ENCODE results near the gene MBP. TPM values are rescaled to one million over a fixed set of nuclear protein-coding genes. Genes with fewer than 3 reads are reported as not detected.

The MBP gene
- total and polyA plus RNA-seq, 2 experiments from 2014 or later = 18.4 to 22.9 TPM

GRCh38 chr18:77058290-77058835, 74.2 kb downstream of the MBP start (continued):
- TF ChIP-seq CREB1 (CRISPR knock-in tag; IDR thresholded peaks at IDR 0.05; ENCODE audit: low read depth) (no peak), EZH2 (IDR thresholded peaks at IDR 0.05; ENCODE audit: low read depth, unreplicated experiment) (no peak), ZNF462 (CRISPR knock-in tag; IDR thresholded peaks at IDR 0.05) (no peak), POLR2AphosphoS5 (IDR thresholded peaks at IDR 0.05; ENCODE audit: low read depth) (no peak), ZNF114 (CRISPR knock-in tag; IDR thresholded peaks at IDR 0.05) (no peak)

GRCh38 chr18:77057006-77057395, 75.6 kb downstream of the MBP start:
- H2AFZ ChIP-seq = no peak overlapping the region
- no peaks in the 10 kb centered on the region for H3K36me3 ChIP-seq (ENCODE audit: insufficient read depth)
- TF ChIP-seq ZNF462 (CRISPR knock-in tag; IDR thresholded peaks at IDR 0.05) (no peak), JUNB (IDR thresholded peaks at IDR 0.05; ENCODE audit: unreplicated experiment) (no peak), POLR2AphosphoS5 (IDR thresholded peaks at IDR 0.05; ENCODE audit: low read depth) (no peak), ZNF114 (CRISPR knock-in tag; IDR thresholded peaks at IDR 0.05) (no peak)
- H4K20me1 ChIP-seq (replicated peaks; ENCODE audit: insufficient read depth) = no peaks in the 10 kb centered on the region; the same call in 1 of the 2 replicates
- DNase-seq (ENCODE audit: low spot score) = no peak
- H3K27ac Mint-ChIP-seq = peak overlapping the region; percentile 51
- peaks cover 13% of the 10 kb centered on the region; the same call in 1 of the 2 replicates for H3K4me1 ChIP-seq (ENCODE audit: insufficient read depth)
- H3K27ac ChIP-seq (ENCODE audit: low read depth) = no peak overlapping the region
- peaks cover 44% of the 10 kb centered on the region for H3K4me1 Mint-ChIP-seq
- peaks cover 14% of the 10 kb centered on the region for H3K27me3 Mint-ChIP-seq (ENCODE audit: insufficient read depth, low read depth, poor library complexity)
- no peak overlapping the region for H3K4me3 Mint-ChIP-seq
- no peaks in the 10 kb centered on the region for H3K27me3 ChIP-seq (ENCODE audit: insufficient read depth)
- no peaks in the 10 kb centered on the region for H3F3A ChIP-seq (replicated peaks; ENCODE audit: low read depth)
- no peak for ATAC-seq
- no peak overlapping the region for H3K4me2 ChIP-seq
- H3K36me3 Mint-ChIP-seq (ENCODE audit: low read depth) = no peaks in the 10 kb centered on the region
- H3K79me2 ChIP-seq (replicated peaks; ENCODE audit: insufficient read depth) = no peaks in the 10 kb centered on the region
- H3K9me3 Mint-ChIP-seq = no peaks in the 10 kb centered on the region
- H3K9me2 ChIP-seq (ENCODE audit: insufficient read depth) = no peaks in the 10 kb centered on the region
- no peak overlapping the region for H3K4me3 ChIP-seq

Measured in GM23338 (cell line).